COLO668 (cell line): ENCODE measurements around the gene GOLGA6L7.
"Not testable (repeated sequence)": the region's sequence is repeated elsewhere in the genome, so short reads cannot be mapped to it uniquely, and the experiment has no call there.

Source experiments
- DNase-seq: peaks from one replicate; lab custom pipeline; 2025; ENCODE audit not compliant: unreplicated experiment; lab: John Stamatoyannopoulos, UW

The GOLGA6L7 gene

DNA sequence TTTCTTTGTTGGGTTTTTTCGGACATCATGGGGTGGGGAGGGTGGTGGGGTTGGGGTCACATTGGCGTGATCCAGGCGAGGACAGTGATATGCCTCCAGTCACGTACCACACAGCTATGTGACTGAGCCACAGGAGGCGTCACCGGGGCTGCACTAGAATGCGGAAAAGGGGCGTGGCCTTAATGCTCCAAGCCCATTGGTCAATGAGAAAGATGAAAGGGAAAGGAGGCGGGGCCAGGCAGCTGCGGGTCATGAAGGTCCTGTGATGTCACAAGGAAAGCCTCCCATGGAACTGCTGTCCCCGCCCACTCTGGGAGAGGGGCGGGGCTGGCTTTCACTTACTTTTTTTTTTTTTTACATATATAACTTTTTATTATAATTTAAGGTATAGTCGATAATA is at the start of gene GOLGA6L7:
Gene GOLGA6L7, minus strand, starts transcription at position 124 of the 400 bp plus-strand sequence. Its CDS starts 95 bp downstream, at position 29.
- not testable (repeated sequence) for DNase-seq

DNA sequence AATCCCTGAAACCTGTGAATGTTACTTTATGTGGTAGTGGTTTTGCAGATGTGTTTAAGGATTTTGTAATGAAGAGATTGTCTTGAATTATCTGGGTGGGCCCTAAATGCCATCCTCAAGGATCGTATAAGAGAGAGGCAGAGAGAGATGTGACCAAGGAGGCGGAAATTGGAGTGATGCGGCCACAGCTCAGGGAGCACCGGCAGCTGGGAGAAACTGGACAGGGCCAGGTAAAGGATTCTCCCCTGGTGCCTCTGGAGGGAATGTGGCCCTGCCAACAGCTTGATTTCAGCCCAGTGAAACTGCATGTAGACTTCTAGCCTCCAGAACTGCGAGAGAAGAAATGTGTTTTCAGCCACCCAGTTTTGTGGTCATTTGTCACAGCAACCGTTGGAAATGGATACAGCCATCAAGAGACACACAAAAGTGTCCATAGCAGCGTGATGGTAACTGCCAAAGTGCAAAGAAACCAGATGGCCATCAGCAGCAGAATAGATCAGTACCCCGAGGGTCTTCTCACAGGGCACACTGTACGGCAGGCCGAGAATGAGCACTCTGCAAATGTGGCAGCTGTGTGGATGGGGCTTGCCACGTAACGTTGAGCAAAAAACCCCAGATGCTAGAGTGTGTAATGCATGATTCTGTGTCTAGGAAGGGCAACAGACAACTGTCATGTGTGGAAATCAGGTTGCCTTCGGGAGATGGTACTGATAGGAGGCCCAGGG is 49.6 kb upstream of the GOLGA6L7 start:
- DNase-seq = no peak

GRCh38 chr15:28896951-28897350 is 48.5 kb upstream of the GOLGA6L7 start:
- DNase-seq = no peak

DNA sequence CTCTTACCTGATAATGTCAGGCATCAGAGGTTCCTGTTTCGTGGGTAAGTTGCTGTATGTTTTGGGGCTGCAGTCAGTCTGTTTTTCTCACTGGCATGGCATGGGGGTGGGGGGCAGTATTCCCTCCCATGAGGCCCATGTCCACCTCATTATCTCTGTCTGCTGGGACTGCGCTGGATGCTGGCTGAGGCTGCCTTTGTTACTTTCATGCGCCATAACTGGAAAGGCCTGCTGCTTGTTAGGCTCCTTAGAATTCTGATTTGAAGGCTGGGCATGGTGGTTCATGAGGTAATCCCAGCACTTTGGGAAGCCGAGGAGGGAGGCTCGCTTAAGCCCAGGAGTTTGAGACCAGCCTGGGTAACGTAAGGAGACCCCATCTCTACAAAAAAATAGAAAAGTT is 47.1 kb upstream of the GOLGA6L7 start:
- DNase-seq = no peak

- no peak for DNase-seq
These were observed 46.7 kb upstream of the GOLGA6L7 start for GRCh38 chr15:28895146-28895545.

DNA sequence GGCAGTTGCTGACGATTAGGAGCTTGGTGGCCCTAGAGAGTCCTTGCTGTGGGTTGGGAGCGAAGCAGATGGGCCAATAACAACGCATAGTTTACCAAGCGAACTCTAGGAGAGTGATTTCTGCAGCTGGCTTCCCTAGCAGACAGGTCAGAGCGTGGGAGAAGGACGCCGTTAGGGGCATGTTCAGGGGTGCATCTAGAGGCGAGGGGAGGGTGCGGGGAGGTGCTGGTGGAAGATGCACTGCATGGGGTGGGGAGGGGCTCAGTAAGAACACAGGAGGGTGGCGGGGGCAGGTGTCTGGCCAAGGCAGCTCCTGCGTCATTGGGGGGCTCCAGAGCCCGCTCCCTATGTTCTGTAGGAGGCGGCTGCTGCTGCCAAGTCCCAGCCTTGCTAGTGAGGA is 46.2 kb upstream of the GOLGA6L7 start:
- DNase-seq = no peak

DNA sequence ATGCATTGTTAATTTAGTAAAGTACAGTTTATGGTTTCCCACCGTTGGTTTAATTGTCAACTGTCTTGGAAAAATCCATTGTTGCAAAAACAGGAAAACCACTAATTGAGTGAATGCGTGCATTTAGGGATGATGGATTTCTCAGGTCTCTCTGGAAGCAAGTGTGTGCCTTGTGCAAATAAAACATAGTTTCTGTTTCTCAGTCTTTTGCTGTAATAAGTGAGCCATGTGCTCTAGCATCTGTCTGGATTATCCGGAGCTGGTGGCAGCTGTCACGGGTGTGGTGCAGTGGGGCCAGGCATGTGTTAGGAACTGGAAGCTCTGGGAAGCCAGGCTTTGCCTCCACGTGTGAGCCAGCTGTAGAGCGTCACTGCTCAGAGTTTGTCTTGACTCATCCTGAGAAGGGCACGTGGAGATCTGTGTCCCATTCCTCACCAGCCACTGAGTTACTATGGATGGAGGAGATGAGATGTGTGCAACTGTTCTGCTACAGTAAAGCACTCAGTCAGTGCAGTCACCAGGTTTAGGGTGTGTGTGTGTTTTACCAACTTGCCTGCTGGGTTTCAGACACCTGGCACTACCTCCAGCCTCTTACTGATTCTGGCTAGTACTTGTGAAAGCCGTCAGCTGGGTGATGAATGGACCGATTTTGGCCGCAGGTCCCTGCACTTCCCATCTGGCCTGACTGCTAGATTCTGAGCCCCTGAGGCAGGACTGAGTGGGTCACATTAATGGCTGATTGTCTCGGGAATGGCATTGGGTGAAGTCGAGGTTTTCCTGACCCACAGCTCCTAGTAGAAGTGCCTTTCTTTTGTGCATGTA is 44.6 kb upstream of the GOLGA6L7 start:
- DNase-seq = peak; percentile 59

- no peak for DNase-seq
These were observed 43.1 kb upstream of the GOLGA6L7 start for GRCh38 chr15:28891588-28891987.

GRCh38 chr15:28890711-28891495 is 42.5 kb upstream of the GOLGA6L7 start:
- no peak for DNase-seq

DNA sequence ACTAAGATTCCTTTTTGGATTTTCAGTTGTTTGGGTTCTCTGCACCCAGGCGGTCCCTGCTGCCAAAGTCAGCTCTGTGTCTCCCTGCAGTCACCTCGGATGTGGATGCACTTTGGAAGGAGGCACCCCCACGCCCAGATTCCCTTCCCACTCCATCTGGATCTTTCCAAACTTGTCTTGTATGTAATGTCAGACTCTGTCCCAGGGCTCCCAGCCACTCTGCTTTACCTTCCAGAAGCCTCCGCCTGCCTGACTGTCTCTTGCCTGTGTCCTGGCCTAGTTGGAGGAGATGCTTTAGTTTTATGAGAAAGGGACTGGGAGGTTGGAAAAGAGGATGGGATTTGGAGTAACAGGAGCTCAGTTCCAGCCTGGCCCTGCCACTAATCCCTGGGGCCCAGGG is 41.8 kb upstream of the GOLGA6L7 start:
- not testable (repeated sequence) for DNase-seq

GRCh38 chr15:28889871-28890270 is 41.4 kb upstream of the GOLGA6L7 start:
- not testable (repeated sequence) for DNase-seq

- DNase-seq = no peak
These were observed 40.9 kb upstream of the GOLGA6L7 start for GRCh38 chr15:28889346-28889745.

- DNase-seq = no peak
These were observed 40.5 kb upstream of the GOLGA6L7 start for GRCh38 chr15:28888900-28889299.

DNA sequence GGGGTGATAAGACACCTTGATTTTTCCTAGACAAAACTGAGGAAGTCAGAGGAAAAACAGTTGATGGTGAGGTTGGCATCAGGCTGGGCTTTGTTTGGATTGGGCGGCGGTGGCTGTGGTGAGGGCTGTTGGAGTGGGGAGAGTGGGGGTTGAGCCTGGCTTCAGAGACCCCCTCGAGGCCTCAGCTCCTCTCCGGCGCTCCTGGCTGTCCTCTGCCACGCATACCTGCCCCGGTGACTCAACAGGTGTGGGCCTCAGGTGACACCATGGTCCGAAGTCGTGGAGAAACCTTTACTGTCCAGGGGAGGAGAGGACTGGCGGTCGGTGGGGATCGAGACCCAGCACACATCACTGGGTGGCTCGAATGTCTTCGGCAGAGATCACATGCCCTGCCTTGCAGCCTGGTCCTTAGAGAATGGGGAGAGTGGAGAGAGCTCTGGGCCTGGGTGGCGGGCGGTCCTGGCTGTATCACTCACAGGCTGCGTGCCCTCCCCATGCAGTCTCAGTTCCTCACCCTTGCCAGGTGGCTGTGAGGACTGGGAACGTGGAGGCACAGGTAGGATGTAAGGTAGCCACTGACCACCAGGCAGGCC is 40.0 kb upstream of the GOLGA6L7 start:
- DNase-seq = no peak

DNA sequence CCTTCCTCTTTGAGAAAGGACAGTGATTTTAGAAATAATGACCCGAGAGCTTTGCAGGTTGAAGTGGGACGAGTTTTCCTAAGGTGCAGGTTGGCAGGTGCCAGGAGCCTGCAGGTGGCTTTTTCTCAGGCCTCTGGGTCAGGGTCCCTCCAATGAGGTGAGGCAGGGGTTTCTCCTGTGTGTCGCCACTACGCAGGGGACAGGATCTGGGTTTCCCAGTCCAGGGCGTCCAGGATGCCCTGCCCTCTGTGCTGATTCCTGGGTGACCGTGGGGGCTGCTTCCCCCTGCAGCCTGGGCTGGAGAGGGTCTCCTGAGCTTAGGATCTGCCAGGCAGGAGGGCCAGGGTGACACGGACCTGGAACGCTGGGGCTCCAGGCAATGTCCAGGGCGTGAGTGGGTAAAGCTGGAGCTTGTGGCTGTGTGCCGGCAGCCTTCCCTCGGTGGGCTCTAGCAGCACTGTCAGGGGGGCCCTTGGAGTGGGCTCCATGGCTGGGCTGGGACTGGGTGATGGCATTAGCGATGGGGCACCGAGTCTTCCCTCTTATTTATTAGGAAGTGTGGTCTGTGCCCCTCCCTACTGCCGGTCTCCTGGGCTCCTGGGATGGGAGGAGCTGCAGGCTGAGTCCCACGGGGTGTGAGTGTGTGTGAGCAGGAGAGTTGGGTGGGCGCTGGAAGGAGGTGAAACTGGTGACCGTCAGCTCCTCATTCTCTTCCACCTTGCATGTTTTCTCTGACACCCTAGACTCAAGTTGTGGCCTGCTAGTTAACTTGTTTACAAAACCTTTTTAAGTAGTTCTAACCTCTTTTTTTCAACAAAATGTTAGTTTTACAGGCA is 39.1 kb upstream of the GOLGA6L7 start:
- DNase-seq = no peak

- DNase-seq = no peak
These were observed 38.2 kb upstream of the GOLGA6L7 start for GRCh38 chr15:28886431-28887338.

DNA sequence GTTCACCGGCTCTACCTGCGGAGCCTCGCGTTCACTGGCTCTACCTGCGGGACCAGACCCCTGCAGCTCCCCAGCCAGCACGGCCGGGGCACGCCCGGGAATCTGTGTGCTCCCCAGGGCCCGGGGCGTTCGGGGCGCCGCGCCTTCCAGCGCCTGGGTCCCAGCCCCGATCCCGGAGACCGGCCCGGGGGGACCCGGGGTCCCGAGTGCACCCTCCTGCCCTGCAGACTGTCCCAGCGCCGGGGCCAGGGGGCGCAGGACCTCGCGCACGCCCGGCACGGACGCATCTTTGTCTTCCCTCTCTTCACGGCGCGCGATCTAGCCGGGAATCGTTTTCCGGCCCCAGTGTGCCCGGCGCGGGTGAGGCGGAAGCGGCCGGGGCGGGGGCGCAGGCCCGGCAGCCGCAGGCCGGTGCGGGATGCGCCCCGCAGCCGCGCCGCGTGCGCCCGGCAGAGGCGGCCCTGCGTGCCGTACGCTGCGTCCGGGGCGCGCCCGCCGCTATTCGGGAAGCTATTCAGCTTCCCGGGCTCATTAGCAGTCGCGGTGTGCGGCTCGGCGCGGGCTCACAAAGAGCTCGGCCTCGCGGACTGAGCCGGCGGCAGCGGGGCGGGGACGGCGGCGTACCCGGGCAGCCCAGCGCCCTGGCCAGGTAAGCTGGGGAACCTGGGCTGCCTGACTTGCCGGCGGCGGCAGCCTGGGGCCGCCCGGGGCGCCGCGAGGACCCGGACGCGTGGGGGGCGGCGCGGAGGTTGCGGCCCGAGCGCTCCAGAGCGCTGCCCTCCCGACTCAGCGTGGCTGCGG is 37.4 kb upstream of the GOLGA6L7 start, which contains the start of gene APBA2:
Gene APBA2, plus strand, starts transcription at position 345 of the 801 bp plus-strand sequence. CDS start 167,911 bp downstream, outside the sequence.
- peak; percentile 74 for DNase-seq

- DNase-seq = no peak
These were observed 36.7 kb upstream of the GOLGA6L7 start for GRCh38 chr15:28885128-28885629.
